SK-N-SH (cell line): Measurements from ENCODE around the gene KIF25. TPM values are rescaled to one million over a fixed set of nuclear protein-coding genes. Genes with fewer than 3 reads are reported as not detected.

ENCODE experiments used
- CTCF ChIA-PET: fragments of 300-600, 350-600 bp; formaldehyde crosslinking; extraction: SDS; loops from one replicate; lab custom pipeline; 2021; lab: Yijun Ruan, JAX
- POLR2A ChIA-PET: fragments of 350-600 bp; sonication (Branson Sonifier 250); formaldehyde crosslinking; extraction: SDS; loops from one replicate; lab custom pipeline; 2020; ENCODE audit warnings: antibody characterized with exemption, inconsistent platforms; lab: Yijun Ruan, JAX
- DNase-seq: peaks from one replicate; pipeline ENCODE4 v3.0.0; 2012
- H2AFZ ChIP-seq: fragments of 200-600 bp; sonication (generic); 2 replicates; pipeline ENCODE4 v1.8.1; 2016; ENCODE audit warnings: antibody characterized with exemption, mild to moderate bottlenecking, low read depth
- H3F3A ChIP-seq: fragments of 200-600 bp; sonication (generic); replicated peaks from 2 replicates; pipeline ENCODE3; 2016; ENCODE audit warnings: antibody characterized with exemption, mild to moderate bottlenecking; ENCODE audit not compliant: insufficient read depth
- H3K27ac ChIP-seq, 2 experiments: fragments of 200-500 bp in 1 of 2; fragments of 200-600 bp in 1 of 2; sonication (Bioruptor generic) in 1 of 2; sonication (generic), shearing (Covaris generic) in 1 of 2; 2 replicates each; pipeline versions ENCODE4 v1.5.1 to v1.6.1; 2014 to 2016; ENCODE audit warnings: low read depth in 2 of 2, inconsistent platforms in 1 of 2, low read length in 1 of 2, mild to moderate bottlenecking in 1 of 2, mixed read lengths in 1 of 2
- H3K27me3 ChIP-seq: fragments of 200-600 bp; sonication (generic), shearing (Covaris generic); 2 replicates; pipeline ENCODE4 v1.6.1; 2016; ENCODE audit warnings: mixed run types; ENCODE audit not compliant: insufficient read depth
- H3K36me3 ChIP-seq, 2 experiments: fragments of 200-500 bp in 1 of 2; fragments of 200-600 bp in 1 of 2; sonication (Bioruptor generic) in 1 of 2; sonication (generic) in 1 of 2; replicated peaks in 1 of 2; 2 replicates each; pipeline versions ENCODE3 to v1.5.1; 2014 to 2016; ENCODE audit warnings: low read length in 1 of 2, mild to moderate bottlenecking in 1 of 2; ENCODE audit not compliant: insufficient read depth in 2 of 2, control insufficient read depth in 1 of 2
- H3K4me1 ChIP-seq, 2 experiments: fragments of 200-500 bp in 1 of 2; fragments of 200-600 bp in 1 of 2; sonication (Bioruptor generic) in 1 of 2; sonication (generic), shearing (Covaris generic) in 1 of 2; 2 replicates each; pipeline versions ENCODE4 v1.5.1 to v1.6.1; 2014 to 2016; ENCODE audit warnings: low read depth in 1 of 2, low read length in 1 of 2, mixed run types in 1 of 2; ENCODE audit not compliant: insufficient read depth in 2 of 2, control insufficient read depth in 1 of 2
- H3K4me2 ChIP-seq: fragments of 200-600 bp; sonication (generic), shearing (Covaris generic); 2 replicates; pipeline ENCODE4 v1.6.1; 2017; ENCODE audit warnings: mixed run types
- H3K4me3 ChIP-seq, 2 experiments: fragments of 200-500 bp in 1 of 2; fragments of 200-600 bp in 1 of 2; sonication (Bioruptor generic) in 1 of 2; sonication (generic), shearing (Covaris generic) in 1 of 2; 2 replicates each; pipeline versions ENCODE4 v1.5.1 to v1.8.1; 2014 to 2016; ENCODE audit warnings: low read depth in 2 of 2, inconsistent platforms in 1 of 2, low read length in 1 of 2, mild to moderate bottlenecking in 1 of 2, mixed read lengths in 1 of 2, moderate library complexity in 1 of 2
- H3K79me2 ChIP-seq: fragments of 200-600 bp; sonication (generic); 2 replicates; pipeline ENCODE4 v1.8.1; 2017; ENCODE audit warnings: mild to moderate bottlenecking; ENCODE audit not compliant: insufficient read depth
- H3K9ac ChIP-seq: fragments of 200-600 bp; sonication (generic); 2 replicates; pipeline ENCODE4 v1.6.1; 2017; ENCODE audit warnings: mixed run types
- H3K9me2 ChIP-seq: fragments of 200-600 bp; sonication (generic); 2 replicates; pipeline ENCODE4 v1.6.1; 2017; ENCODE audit warnings: mixed run types
- H3K9me3 ChIP-seq: fragments of 200-600 bp; sonication (generic); 2 replicates; pipeline ENCODE4 v1.6.1; 2017; ENCODE audit warnings: mixed run types, mild to moderate bottlenecking, moderate library complexity
- H4K20me1 ChIP-seq: fragments of 200-600 bp; sonication (generic); 2 replicates; pipeline ENCODE4 v1.6.1; 2017; ENCODE audit warnings: mild to moderate bottlenecking, mixed run types; ENCODE audit not compliant: insufficient read depth
- CHD2 ChIP-seq: fragments of 150-350 bp; IDR thresholded peaks from 2 replicates; pipeline ENCODE4 v1.6.1; 2018; ENCODE audit warnings: low read length; ENCODE audit not compliant: partially characterized antibody
- ELF1 ChIP-seq: IDR thresholded peaks from 2 replicates; pipeline ENCODE4 v1.4.0; 2012
- EZH2phosphoT487 ChIP-seq: fragments of 200-600 bp; sonication (generic); IDR thresholded peaks from 2 replicates; pipeline ENCODE4 v1.6.1; 2017; ENCODE audit warnings: low read depth, mixed run types, mild to moderate bottlenecking, antibody characterized with exemption, moderate library complexity, borderline replicate concordance
- FOSL2 ChIP-seq: IDR thresholded peaks from 2 replicates; pipeline ENCODE4 v1.4.0; 2012; ENCODE audit warnings: low read depth, mild to moderate bottlenecking, moderate library complexity, borderline replicate concordance
- GATA2 ChIP-seq: sonication (generic); formaldehyde crosslinking; IDR thresholded peaks from 2 replicates; pipeline ENCODE4 v1.5.0; 2020; ENCODE audit warnings: mild to moderate bottlenecking, missing genetic modification reagents
- MEF2A ChIP-seq: IDR thresholded peaks from 2 replicates; pipeline ENCODE4 v1.4.0; 2012; ENCODE audit warnings: low read depth, borderline replicate concordance
- NFIC ChIP-seq: IDR thresholded peaks from 2 replicates; pipeline ENCODE4 v1.4.0; 2012; ENCODE audit warnings: borderline replicate concordance
- RXRA ChIP-seq: IDR thresholded peaks from 2 replicates; pipeline ENCODE4 v1.4.0; 2012; ENCODE audit warnings: low read depth, mild to moderate bottlenecking, borderline replicate concordance
- WGBS: methylation state at CpG from one replicate; pipeline ENCODE4 v1.1.6; 2017; ENCODE audit warnings: low lambda C conversion rate; 5-methylcytosine and 5-hydroxymethylcytosine counted together
- polyA plus RNA-seq, 3 experiments: library from polyadenylated mRNA; depleted of rRNA; stranded (reverse); fragments of >200 nt; gene quantifications; 2 replicates each; pipeline ENCODE4 v1.2.3, GENCODE V29; 2012
- TF ChIP-seq, protein P1 (sequence below): IDR thresholded peaks from 2 replicates; pipeline ENCODE4 v1.4.0; 2012; ENCODE audit warnings: low read depth, borderline replicate concordance

Gene KIF25, protein sequence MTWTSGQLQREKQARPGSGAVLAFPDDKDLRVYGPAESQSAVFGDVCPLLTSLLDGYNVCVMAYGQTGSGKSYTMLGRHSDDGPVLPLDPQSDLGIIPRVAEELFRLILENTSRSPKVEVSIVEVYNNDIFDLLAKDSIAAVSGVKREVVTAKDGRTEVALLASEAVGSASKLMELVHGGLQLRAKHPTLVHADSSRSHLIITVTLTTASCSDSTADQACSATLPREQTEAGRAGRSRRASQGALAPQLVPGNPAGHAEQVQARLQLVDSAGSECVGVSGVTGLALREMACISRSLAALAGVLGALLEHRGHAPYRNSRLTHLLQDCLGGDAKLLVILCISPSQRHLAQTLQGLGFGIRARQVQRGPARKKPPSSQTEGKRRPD
- not detected in 2 replicates for polyA plus RNA-seq (2012; rRNA removed)
- not detected in 2 replicates for polyA plus RNA-seq (2012; cell fraction: cytosol; rRNA removed)
- polyA plus RNA-seq (2012; cell fraction: nucleus; rRNA removed): 0.29 TPM in 1 of 2 replicates, not detected in the other

DNA sequence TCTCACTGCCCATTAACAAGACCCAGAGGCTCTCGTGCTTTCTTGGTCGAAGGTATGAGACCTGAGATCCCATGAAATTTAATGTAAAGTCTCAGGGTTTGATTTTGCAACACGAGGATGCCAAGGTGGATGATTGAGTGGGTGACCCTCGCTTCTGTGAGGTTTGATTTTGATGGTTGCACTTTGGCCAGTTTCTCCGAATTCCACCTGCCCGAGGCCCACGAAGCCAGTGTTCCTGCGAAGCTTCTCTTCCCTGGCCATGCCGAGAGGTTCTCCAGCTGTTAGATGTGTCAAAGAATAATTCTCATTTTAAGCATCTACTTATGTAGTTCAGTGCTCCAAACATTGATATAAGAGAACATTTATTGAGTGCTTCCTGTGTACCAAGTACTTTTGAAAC, at the start of gene KIF25:
KIF25 (plus strand) TSS at position 30 of the 400 bp plus-strand sequence. CDS start 31,915 bp downstream, outside the sequence.
- Histone ChIP-seq H3K9ac (no peak within 1 kb of the TSS), H3K4me1 (no peaks in the 10 kb centered on the region; a peak in 1 of 4 replicates), H3K9me3 (no peaks in the 10 kb centered on the region), H2AFZ (no peak within 1 kb of the TSS), H3F3A (no peaks in the 10 kb centered on the region), H3K9me2 (no peaks in the 10 kb centered on the region)
- TF ChIP-seq CHD2: no peak
- no peak for TF ChIP-seq RXRA
- no peak for TF ChIP-seq EZH2phosphoT487
- TF ChIP-seq, protein P1, sequence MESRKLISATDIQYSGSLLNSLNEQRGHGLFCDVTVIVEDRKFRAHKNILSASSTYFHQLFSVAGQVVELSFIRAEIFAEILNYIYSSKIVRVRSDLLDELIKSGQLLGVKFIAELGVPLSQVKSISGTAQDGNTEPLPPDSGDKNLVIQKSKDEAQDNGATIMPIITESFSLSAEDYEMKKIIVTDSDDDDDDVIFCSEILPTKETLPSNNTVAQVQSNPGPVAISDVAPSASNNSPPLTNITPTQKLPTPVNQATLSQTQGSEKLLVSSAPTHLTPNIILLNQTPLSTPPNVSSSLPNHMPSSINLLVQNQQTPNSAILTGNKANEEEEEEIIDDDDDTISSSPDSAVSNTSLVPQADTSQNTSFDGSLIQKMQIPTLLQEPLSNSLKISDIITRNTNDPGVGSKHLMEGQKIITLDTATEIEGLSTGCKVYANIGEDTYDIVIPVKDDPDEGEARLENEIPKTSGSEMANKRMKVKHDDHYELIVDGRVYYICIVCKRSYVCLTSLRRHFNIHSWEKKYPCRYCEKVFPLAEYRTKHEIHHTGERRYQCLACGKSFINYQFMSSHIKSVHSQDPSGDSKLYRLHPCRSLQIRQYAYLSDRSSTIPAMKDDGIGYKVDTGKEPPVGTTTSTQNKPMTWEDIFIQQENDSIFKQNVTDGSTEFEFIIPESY: no peak
- TF ChIP-seq FOSL2: no peak
- TF ChIP-seq ELF1: no peak
- TF ChIP-seq NFIC: no peak
- TF ChIP-seq, all 33 proteins: peak for 0
- no peak for DNase-seq
- ChIA-PET CTCF (no interaction called here), POLR2A (no interaction called here)
- H3K4me2 ChIP-seq: no peak within 1 kb of the TSS
- H3K36me3 ChIP-seq: no peaks in the 10 kb centered on the region
- no peaks in the 10 kb centered on the region for H3K27me3 ChIP-seq
- no peak within 1 kb of the TSS; a peak in 1 of 4 replicates for H3K4me3 ChIP-seq
- H4K20me1 ChIP-seq: no peaks in the 10 kb centered on the region
- WGBS: 76% methylated on average over 9 of the region's 9 CpGs
- no peaks in the 10 kb centered on the region for H3K79me2 ChIP-seq
- no peak within 1 kb of the TSS; a peak in 1 of 4 replicates for H3K27ac ChIP-seq

GRCh38 chr6:167947716-167948115, 49.8 kb upstream of the KIF25 start:
- Histone ChIP-seq H2AFZ (no peak overlapping the region), H3K9ac (no peak overlapping the region), H4K20me1 (no peaks in the 10 kb centered on the region), H3K4me2 (no peak overlapping the region), H3K9me2 (no peaks in the 10 kb centered on the region), H3K4me1 (peaks cover 0 to 8% of the 10 kb centered on the region in 2 experiments; a peak in 1 of 4 replicates), H3K36me3 (peaks cover 27 to 80% of the 10 kb centered on the region in 2 experiments), H3F3A (peaks cover 1% of the 10 kb centered on the region), H3K4me3 (no peak overlapping the region), H3K9me3 (no peaks in the 10 kb centered on the region), H3K27me3 (no peaks in the 10 kb centered on the region), H3K79me2 (no peaks in the 10 kb centered on the region), H3K27ac (no peak overlapping the region)
- 95% methylated on average over 1 of the region's 1 CpG for WGBS
- DNase-seq: no peak
- TF ChIP-seq GATA2 (CRISPR knock-in tag): peak; percentile 58; the same call in 1 of the 2 replicates
- TF ChIP-seq MEF2A: no peak
- ChIA-PET POLR2A (interaction anchor here (0.7 kb wide), 1 partner anchor 117 kb away, joined by 6 read pairs; no protein-coding TSS in a partner anchor), CTCF (no interaction called here)
